Subcutaneous adipose tissue (tissue), 4 donors: Measurements from ENCODE around the gene ARTN. TPM values are rescaled to one million over a fixed set of nuclear protein-coding genes. Genes with fewer than 3 reads are reported as not detected.

Source experiments
- CTCF ChIP-seq: fragments of 450-650 bp; IDR thresholded peaks from one replicate; pipeline ENCODE4 v1.5.1; 2016; ENCODE audit warnings: low read depth, mild to moderate bottlenecking, control low read depth, antibody characterized with exemption, moderate library complexity
- total RNA-seq, 4 donors: library from RNA; depleted of rRNA; stranded (reverse); fragments of >200 nt; gene quantifications; one replicate each; pipeline ENCODE4 v1.1.0, GENCODE V29; 2016

Gene ARTN
- total RNA-seq, result under 1 TPM in 2 of 4 donors, not detected in 2; 0.68 to 0.88 TPM

DNA sequence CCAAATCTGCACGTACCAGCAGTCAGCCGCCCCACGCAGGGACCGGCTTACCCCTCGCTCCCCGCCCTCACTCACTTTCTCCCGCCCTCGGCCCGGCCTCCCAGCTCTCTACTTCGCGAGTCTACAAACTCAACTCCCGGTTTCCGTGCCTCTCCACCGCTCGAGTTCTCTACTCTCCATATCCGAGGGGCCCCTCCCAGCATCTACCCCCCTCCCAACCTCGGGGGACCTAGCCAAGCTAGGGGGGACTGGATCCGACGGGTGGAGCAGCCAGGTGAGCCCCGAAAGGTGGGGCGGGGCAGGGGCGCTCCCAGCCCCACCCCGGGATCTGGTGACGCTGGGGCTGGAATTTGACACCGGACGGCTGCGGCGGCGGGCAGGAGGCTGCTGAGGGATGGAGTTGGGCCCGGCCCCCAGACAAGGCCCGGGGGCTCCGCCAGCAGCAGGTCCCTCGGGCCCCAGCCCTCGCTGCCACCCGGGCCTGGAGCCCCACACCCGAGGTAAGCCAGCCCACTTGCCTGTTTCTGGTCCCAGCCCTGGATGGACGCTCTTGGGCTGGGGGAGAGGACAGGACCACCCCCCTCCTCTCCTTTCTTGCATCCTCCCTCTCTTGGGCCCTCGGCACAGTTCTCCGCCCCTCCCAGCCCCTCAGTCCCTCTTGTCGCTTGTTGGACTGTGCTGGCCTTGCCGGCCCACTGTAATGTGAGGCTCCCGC, at the start of gene ARTN:
TSS of gene ARTN (plus strand) at position 416 of the 715 bp plus-strand sequence. CDS start 1,856 bp downstream, outside the sequence.
- no peak for TF ChIP-seq CTCF

GRCh38 chr1:43885279-43885801, 48.3 kb upstream of the ARTN start:
- no peak for TF ChIP-seq CTCF

DNA sequence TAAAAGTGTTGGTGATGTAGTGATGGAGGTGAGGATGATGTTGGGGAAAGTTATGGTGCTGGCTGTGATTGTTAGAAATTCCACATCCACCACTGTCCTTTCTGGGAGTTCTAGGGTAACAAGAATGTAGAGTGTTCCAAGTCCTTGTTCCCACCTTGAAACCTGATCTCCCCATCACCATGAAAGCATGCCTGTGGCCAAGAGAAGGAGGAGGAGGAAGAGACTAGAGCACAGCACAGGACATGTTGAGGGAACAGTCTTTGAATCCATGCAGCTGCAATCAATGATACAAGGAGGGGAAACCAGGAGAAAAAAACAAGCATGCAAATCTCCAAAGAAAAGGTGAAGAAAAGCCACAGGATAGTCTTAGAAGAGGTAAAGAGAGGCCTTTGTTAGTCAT, 45.9 kb upstream of the ARTN start:
- no peak for TF ChIP-seq CTCF

DNA sequence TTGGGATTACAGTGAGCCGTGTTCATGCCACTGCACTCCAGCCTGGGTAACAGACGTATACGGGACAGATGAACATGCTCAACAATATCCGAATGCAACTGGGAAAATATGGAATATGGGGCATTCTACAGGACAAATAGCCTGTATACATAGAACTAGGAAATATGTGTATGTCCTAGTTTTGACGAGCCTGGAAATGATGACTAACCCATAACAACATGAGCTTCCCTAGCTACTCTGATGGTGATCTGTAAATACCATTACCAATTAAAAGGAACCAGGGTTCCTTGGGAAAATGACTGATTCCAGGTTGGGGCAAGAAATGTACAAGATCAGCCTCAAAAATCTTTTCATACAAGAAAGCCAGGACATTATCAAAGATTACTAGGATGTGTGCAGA, 42.8 kb upstream of the ARTN start:
- TF ChIP-seq CTCF, result no peak

DNA sequence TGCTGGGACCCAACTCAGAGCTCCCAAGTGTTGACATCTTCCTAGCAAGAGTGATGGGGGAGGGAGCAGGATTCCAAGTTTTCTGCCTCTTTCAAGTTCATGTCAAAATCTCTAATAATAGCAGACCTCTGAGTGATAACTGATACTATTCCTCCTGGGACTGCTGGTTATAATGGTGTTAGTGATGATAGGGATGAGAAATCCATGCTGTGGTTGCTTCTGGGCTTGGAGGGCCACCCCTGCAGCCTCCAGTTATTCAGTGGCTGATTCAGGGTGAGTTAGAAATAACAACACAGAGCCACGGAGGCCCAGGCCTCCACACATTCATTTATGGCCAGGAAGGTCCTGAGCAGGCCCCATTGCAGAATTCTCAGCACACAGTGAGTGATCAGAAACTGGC, 40.6 kb upstream of the ARTN start:
- TF ChIP-seq CTCF, result no peak

DNA sequence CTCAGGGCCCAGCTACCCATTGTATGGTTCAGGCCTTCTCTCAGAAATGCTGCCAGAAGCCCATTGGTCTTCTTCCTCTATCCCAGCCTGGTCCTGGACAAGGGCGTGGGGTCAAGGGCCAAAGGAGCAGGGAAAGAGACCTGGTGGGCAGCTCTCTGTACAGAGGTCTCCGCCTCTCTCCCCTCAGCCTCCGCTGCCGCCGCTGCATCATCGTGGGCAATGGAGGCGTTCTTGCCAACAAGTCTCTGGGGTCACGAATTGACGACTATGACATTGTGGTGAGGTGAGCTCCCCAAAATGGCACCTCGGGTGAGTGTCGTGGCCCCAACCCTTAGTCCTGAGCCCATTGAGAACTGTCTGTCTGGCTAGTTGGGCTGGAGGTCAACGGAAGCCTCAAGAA, 34.6 kb upstream of the ARTN start:
- TF ChIP-seq CTCF, result no peak

DNA sequence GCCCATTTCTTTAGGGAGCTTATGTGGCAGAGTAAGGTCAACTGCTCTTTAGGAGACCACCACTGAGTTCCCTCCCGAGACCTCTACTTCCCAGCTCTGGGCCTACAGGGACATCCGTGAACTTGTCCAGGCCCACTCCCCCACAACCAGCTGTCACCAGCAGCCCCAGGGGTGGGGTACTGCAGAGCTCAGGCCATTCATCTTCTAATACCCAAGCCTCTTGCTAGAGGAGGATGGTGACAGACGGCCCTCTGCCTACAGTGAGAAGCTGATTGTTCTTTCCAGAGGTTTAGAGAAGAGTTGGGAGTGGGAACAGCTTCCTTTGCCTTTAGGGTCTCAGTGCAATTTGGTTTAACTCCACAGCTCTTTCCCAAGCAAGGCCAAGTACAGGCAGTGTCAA, 33.2 kb upstream of the ARTN start:
- no peak for TF ChIP-seq CTCF
